Dermis blood vessel endothelial cell (primary cell): ENCODE results near the gene DLG2. TPM values are rescaled to one million over a fixed set of nuclear protein-coding genes. Genes with fewer than 3 reads are reported as not detected.
"Not testable (repeated sequence)": the region's sequence is repeated elsewhere in the genome, so short reads cannot be mapped to it uniquely, and the experiment has no call there.

Source experiments
- DNase-seq: peaks from one replicate; pipeline ENCODE4 v3.0.0; 2010
- total RNA-seq: library from RNA; depleted of rRNA; stranded (reverse); fragments of >200 nt; gene quantifications from 2 replicates; pipeline ENCODE4 v1.2.3, GENCODE V29; 2014

DLG2 gene
- total RNA-seq, 1 donor from 2014 or later, result 0.17 TPM

GRCh38 chr11:84828616-84829015, 798.5 kb downstream of the DLG2 start:
- DNase-seq, result no peak

- no peak for DNase-seq
Measured at GRCh38 chr11:84825106-84825660, 802.0 kb downstream of the DLG2 start.

- no peak for DNase-seq
Measured at GRCh38 chr11:84824624-84825023, 802.5 kb downstream of the DLG2 start.

GRCh38 chr11:84819537-84819936, 807.6 kb downstream of the DLG2 start:
- DNase-seq, result no peak

- no peak for DNase-seq
Measured at GRCh38 chr11:84819128-84819527, 808.0 kb downstream of the DLG2 start.

- no peak for DNase-seq
Measured at GRCh38 chr11:84817998-84818397, 809.1 kb downstream of the DLG2 start.

- no peak for DNase-seq
Measured at GRCh38 chr11:84812471-84812969, 814.6 kb downstream of the DLG2 start.

- DNase-seq, result no peak
Measured at GRCh38 chr11:84806354-84806753, 820.8 kb downstream of the DLG2 start.

- no peak for DNase-seq
Measured at GRCh38 chr11:84804041-84804440, 823.1 kb downstream of the DLG2 start.

- no peak for DNase-seq
Measured at GRCh38 chr11:84800755-84801346, 826.3 kb downstream of the DLG2 start.

GRCh38 chr11:84799112-84799511, 828.0 kb downstream of the DLG2 start:
- no peak for DNase-seq

- DNase-seq, result no peak
Measured at GRCh38 chr11:84795698-84796097, 831.4 kb downstream of the DLG2 start.

GRCh38 chr11:84794663-84795443, 832.3 kb downstream of the DLG2 start:
- DNase-seq, result no peak

- no peak for DNase-seq
Measured at GRCh38 chr11:84793318-84793717, 833.8 kb downstream of the DLG2 start.

GRCh38 chr11:84790849-84791427, 836.2 kb downstream of the DLG2 start:
- DNase-seq, result no peak

GRCh38 chr11:84788220-84788619, 838.9 kb downstream of the DLG2 start:
- no peak for DNase-seq

- DNase-seq, result not testable (repeated sequence)
Measured at GRCh38 chr11:84784158-84784557, 843.0 kb downstream of the DLG2 start.

- no peak for DNase-seq
Measured at GRCh38 chr11:84780689-84781293, 846.4 kb downstream of the DLG2 start.

GRCh38 chr11:84775503-84775902, 851.6 kb downstream of the DLG2 start:
- no peak for DNase-seq

- no peak for DNase-seq
Measured at GRCh38 chr11:84763931-84764330, 863.2 kb downstream of the DLG2 start.

GRCh38 chr11:84757711-84758110, 869.4 kb downstream of the DLG2 start:
- DNase-seq, result no peak

GRCh38 chr11:84751371-84751770, 875.8 kb downstream of the DLG2 start:
- DNase-seq, result no peak

GRCh38 chr11:84747871-84748270, 879.3 kb downstream of the DLG2 start:
- DNase-seq, result no peak
